ENCODE results near the gene TECRL.

DNA sequence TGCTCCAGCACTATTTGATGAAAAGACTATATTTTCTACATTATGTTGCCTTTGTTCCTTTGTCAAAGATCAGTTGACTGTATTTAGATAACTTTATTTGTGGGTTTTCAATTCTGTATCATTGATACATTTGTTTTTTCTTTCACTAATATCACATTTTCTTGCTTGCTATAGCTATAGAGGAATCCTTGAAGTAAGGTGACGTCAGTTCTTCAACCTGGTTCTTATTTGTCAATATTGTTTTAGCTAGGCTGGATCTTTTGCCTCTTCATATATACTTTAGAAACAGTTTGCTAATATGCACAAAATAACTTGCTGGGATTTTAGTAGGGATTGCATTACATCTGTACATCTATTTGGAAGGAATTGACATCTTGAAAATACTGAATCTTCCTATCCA lies 21.0 kb downstream of the TECRL start:
- no peak for TF ChIP-seq EZH2 (IDR thresholded peaks at IDR 0.05; ENCODE audit: borderline replicate concordance, low read length)
- no peak for TF ChIP-seq CTCF (IDR thresholded peaks at IDR 0.05; ENCODE audit: low read length)
